ENCODE measurements around the gene USHBP1.
"Not testable (repeated sequence)": the region's sequence is repeated elsewhere in the genome, so short reads cannot be mapped to it uniquely, and the experiment has no call there.

The USHBP1 gene

GRCh38 chr19:17264641-17264979 lies at the start of gene USHBP1:
USHBP1 (minus strand) TSS chr19:17264745; CDS start chr19:17264299, 446 bp downstream.
- no peak for DNase-seq

DNA sequence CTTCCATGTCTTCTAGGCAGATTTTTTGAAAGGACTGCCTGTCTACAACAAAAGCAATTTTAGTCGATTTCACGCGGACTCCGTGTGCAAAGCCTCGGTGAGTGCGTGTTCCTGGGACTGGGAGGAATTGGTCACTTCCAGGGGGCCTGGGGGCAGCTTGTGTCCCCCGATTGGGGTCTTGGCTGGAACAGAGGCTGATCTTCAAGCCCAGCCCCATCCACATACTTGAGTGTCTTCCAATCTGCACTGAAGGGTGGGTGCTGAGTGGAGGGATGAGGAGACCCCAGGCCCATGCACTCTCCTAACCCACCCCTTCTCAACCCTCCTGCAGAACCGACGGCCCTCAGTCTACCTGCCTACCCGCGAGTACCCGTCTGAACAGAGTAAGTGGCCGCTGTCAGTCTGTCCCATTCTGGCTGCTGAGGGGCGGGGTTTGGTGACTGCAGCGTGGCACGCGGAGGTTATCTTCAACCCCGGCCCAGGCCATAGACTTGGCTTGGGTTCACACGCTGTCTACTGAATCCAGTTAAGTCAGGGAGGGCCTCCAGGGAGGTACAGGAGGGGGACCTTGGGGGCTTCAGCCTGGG lies 49.6 kb upstream of the USHBP1 start:
- no peak for DNase-seq

GRCh38 chr19:17312189-17313113 lies 47.9 kb upstream of the USHBP1 start:
- DNase-seq = no peak

DNA sequence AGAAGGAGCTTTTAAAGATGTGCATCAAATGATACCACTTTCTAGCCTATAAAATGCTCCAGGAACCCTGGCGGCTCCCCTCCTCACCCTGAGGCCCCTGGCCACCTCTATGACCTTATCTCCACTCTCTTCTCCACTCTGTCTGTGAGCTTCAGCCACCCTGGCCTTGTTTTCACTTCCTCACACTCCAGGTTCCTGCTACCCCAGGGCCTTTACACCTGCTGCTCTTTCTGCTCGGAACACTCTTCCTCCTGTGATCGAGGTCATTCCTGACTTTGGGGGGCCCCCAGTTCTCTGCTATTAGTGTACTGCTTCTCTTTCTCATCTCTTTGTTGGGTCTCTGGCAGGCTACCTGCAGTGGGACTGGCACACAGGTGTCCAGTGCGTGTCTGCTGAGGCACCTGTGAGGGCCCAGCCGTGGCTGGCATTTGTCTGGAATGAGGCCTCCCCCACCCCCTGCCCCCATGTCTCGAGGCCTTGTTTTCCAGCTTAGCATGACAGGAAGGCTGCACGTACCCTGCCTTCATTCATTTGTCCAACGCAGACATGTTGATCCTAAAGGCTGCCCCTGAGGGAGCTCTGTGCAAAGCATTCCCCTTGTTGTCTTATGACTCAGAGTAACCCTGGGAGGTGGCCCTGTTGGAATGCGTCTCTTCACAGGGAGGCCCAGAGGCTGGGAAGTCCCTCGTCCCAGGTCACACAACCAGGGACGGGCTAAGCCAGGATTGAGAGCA lies 47.1 kb upstream of the USHBP1 start:
- no peak for DNase-seq

DNA sequence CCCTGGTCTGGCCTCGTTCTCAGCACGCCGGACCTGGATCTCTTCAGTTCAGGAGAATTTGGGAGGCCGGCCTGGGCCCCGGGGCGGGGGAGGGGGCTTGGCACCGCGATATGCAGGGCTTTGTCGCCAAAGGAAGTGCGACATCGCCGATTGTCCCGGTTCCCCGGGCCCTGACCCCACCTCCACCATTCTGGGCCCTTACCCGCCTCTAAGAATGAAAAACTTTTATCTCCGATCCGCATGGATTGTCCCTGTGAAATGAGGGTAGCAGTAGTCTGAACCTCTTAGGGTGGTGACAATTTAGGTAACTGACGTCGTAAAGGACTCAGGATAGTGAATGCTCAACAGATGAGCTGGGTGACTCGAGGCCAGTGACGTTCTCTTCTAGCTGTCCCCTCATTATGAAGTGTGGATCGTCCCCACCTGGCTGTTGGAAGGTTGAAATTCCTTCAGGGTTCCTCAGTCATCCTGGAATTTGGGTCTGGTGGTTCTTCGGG lies 45.5 kb upstream of the USHBP1 start:
- DNase-seq = no peak

DNA sequence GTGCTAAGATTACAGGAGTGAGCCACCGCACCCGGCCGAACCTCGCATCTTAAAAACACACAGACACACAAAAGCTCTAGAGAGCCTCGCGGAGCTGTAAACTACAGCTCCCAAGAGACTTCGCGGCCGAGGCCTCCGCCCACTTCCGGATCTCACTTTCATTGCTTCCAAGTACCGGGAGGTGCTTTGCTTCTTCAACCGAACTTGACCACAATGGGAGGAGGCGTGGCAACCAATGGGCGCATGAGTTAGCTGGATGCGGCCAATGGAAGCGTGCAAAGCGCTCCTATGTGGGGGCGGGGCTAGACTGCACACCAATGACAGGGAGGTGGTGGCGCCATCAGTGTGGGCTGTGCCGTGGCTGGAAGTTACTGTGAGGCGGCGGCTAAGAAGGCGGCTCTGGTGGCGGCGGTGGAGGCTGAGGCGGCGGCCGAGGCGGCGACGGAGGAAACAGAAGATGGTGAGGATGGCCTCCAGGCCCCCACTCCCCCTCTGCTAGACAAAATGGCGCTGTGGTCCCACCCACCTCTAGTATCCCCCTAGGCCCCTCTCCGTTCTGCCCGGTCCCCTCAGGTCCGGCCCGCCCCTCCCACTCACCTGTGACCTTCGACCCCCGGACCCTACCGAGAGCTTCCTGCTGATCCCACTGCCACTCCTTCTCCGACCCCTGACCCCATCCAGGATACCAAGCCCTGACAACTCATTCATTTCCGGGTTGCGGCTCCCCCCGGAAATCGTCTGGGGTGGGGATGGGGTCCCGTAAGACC lies 44.8 kb upstream of the USHBP1 start, which contains the start of gene DDA1:
Gene DDA1, plus strand, starts transcription at position 366 of the 767 bp plus-strand sequence. Its CDS starts 92 bp downstream, at position 458.
- DNase-seq = peak; percentile 95

GRCh38 chr19:17307876-17308377 lies 43.4 kb upstream of the USHBP1 start:
- DNase-seq = no peak

DNA sequence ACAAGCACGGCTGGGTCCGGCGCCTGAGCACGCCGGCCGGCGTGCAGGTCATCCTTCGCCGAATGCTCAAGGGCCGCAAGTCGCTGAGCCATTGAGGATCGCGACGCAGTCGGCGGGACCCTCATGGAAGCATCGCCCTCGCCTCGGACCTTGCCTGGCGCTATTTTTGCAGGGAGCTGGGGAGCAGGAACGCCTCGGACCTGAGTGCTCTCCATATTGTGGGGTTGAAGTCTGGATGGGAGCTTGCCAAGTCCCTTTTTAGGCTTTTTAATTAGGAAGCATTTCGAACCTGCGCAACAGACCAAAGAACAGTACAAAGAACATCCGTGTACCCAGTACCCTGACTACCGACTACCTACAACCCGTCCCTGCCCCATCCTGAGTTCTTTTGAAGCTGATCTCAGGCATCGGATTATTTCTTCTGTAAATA lies 41.8 kb upstream of the USHBP1 start:
- DNase-seq = no peak

DNA sequence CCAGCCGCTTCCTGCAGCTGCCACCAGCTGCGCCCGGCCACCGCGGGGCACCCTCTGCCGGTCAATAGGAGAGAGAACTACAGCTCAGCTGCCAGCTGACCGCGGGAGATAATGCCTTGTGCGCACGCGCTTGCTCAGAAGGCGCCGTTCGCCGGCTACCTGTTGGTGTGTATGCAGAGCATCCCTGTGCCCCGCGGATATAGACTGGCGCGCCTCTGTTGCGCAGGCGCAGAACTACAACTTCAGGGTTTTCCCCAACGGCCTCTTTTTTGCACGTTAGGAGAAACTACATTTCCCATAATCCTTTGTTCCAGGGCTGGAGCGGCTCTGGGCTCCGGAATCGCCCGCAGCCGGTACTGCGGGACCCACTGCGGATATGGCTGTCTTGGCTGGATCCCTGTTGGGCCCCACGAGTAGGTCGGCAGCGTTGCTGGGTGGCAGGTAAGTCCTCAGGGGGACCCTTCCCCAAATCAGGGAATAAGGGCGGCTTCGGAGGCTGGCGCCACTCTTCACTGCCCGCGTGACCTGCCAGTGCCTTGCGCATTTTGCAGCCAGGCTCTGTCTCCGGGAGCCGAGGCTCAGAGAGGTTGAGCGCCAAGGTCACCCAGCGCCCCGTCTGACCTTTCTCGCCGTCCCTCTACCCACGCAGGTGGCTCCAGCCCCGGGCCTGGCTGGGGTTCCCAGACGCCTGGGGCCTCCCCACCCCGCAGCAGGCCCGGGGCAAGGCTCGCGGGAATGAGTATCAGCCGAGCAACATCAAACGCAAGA lies 41.2 kb upstream of the USHBP1 start, which contains the start of gene MRPL34:
Gene MRPL34, plus strand, starts transcription at position 356 of the 768 bp plus-strand sequence. Its CDS starts 21 bp downstream, at position 377.
- DNase-seq = peak; percentile 89

- no peak for DNase-seq
Observed at GRCh38 chr19:17305216-17305516, 40.6 kb upstream of the USHBP1 start.

DNA sequence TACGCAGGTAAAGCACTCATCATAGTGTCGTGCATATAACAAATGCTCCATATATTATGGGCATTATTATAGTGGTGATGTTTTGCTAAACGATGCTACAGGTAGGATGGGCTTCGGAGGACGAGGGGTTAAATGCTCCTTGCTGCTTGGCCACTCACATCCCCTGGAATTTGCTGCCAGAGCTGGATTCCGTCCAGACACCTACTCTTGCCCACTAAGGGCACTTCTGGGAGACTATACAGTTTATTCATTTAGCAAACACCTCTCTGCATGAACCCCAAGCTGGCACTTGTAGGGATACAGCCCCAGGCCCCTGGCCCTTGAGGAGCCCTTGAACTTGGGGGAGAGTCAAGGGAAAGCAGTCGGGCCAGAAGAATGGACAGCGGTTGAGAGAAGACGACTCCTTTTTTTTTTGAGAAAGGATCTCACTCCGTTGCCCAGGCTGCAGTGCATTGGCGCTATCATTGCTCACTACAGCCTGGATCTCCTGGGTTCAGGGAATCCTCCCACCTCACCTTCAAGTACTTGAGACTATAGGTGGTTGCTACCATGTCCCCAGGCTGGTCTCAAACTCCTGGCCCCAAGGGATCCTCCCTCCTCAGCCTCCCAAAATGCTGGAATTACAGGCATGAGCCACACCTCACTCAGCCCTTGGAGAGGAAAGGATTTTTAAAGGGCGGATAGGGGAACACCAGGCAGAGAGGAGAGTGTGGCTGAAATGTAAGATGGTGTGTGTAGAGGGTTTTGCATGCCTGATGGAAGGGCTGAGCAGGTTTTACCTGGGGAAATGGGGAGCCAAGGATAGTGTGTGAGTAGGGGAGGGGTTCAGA lies 40.1 kb upstream of the USHBP1 start:
- no peak for DNase-seq

- no peak for DNase-seq
Observed at GRCh38 chr19:17303940-17304267, 39.4 kb upstream of the USHBP1 start.

- peak; percentile 94 for DNase-seq
Observed at GRCh38 chr19:17303167-17303939, 38.8 kb upstream of the USHBP1 start, which contains the start of gene ABHD8. ABHD8 (minus strand) TSS chr19:17303425; CDS start chr19:17301616, 1,809 bp downstream.

GRCh38 chr19:17302391-17303166 lies 38.0 kb upstream of the USHBP1 start:
- DNase-seq = no peak

- no peak for DNase-seq
Observed at GRCh38 chr19:17300992-17301619, 36.6 kb upstream of the USHBP1 start.

- DNase-seq = no peak
Observed at GRCh38 chr19:17296976-17297375, 32.4 kb upstream of the USHBP1 start.

GRCh38 chr19:17296273-17296672 lies 31.7 kb upstream of the USHBP1 start:
- no peak for DNase-seq

GRCh38 chr19:17295551-17295950 lies 31.0 kb upstream of the USHBP1 start:
- not testable (repeated sequence) for DNase-seq
